Prostate gland (tissue), 2 donors: Measurements from ENCODE around the gene AKAP10.

Experiments used
- POLR2A ChIP-seq: fragments of 450-650 bp; IDR thresholded peaks from one replicate; pipeline ENCODE4 v1.6.1; 2016; ENCODE audit warnings: antibody characterized with exemption, mild to moderate bottlenecking
- TF ChIP-seq, protein P1 (sequence below), 4 experiments: fragments of 200-600 bp in 2 of 4; fragments of 450-650 bp in 2 of 4; sonication (generic) in 2 of 4; IDR thresholded peaks; 1 replicate in 3 of 4; 2 replicates in 1 of 4; pipeline ENCODE4 v1.5.1; 2016 to 2019; ENCODE audit warnings: antibody characterized with exemption in 4 of 4, mild to moderate bottlenecking in 2 of 4, moderate library complexity in 2 of 4

DNA sequence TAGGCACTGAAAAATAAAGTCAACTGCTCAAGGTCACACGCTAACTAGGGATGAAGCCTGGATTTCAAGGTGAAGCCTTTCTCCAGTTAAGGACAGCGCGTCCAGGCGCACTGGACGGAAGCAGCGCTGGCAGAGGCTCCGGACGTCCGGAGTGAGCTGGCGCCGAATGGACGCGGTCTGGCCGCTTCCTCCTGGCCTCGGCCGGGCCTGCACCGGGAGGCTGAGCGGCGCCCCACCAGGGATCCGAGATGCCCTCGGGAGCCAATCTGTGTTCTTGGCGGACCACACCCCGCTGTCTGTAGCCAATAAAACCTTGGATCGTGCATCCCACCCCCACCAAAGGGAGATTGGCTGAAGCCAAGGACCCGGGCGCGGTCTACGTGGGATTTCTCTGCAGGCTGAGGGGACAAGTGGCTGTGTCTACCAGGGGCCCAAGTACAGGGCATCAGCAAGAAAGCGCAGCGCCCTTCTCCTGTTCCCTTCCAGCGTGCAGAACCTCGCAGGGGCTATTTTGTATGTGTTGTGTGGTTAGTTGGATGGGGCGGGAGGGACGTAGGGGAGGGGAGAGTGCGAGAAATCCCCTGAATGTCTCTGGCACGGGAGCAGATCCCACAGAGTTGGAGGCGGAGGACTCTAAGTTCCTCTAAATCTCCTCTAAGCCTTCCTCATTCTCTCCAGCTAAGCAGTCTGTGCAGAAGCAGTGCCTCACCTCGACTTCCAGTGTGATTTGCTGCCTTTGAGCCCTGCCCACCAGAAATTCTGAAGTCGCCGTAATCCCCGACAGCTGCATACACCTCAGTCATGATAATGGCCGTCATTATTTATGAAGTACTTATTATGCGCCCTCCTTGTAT lies 2.5 kb upstream of the AKAP10 start:
- TF ChIP-seq, protein P1, sequence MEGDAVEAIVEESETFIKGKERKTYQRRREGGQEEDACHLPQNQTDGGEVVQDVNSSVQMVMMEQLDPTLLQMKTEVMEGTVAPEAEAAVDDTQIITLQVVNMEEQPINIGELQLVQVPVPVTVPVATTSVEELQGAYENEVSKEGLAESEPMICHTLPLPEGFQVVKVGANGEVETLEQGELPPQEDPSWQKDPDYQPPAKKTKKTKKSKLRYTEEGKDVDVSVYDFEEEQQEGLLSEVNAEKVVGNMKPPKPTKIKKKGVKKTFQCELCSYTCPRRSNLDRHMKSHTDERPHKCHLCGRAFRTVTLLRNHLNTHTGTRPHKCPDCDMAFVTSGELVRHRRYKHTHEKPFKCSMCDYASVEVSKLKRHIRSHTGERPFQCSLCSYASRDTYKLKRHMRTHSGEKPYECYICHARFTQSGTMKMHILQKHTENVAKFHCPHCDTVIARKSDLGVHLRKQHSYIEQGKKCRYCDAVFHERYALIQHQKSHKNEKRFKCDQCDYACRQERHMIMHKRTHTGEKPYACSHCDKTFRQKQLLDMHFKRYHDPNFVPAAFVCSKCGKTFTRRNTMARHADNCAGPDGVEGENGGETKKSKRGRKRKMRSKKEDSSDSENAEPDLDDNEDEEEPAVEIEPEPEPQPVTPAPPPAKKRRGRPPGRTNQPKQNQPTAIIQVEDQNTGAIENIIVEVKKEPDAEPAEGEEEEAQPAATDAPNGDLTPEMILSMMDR (IDR thresholded peaks at IDR 0.05), result no peak
- TF ChIP-seq POLR2A, result no peak
